ENCODE results near the gene CYTL1. TPM values are rescaled to one million over a fixed set of nuclear protein-coding genes. Genes with fewer than 3 reads are reported as not detected.

CYTL1 gene
- total and polyA plus RNA-seq, 10 donors = 0.22 to 1.4 (median 1.1) TPM; not detected in 3

- TF ChIP-seq POLR2A (IDR thresholded peaks at IDR 0.05) (no peak), POLR2AphosphoS5 (IDR thresholded peaks at IDR 0.05) (no peak), CTCF (IDR thresholded peaks at IDR 0.05 in 8 of 11, conservative IDR thresholded peaks at IDR 0.05 in 3 of 11) (no peak)
- intact Hi-C loops (cut with DNase I; ENCODE audit: low total_unique reads) = no loop called here
- H3K4me3 ChIP-seq = no peak overlapping the region
- DNase-seq = no peak
- peaks cover 2 to 58% (median 20%) of the 10 kb centered on the region in 7 donors for H3K27me3 ChIP-seq (replicated peaks in 1 of 7)
- H3K27ac ChIP-seq = no peak overlapping the region
- H3K9me3 ChIP-seq = peaks cover 0 to 8% (median 0%) of the 10 kb centered on the region in 8 donors
- peaks cover 0 to 14% (median 7%) of the 10 kb centered on the region in 6 donors for H3K4me1 ChIP-seq
- no peaks in the 10 kb centered on the region for H3K36me3 ChIP-seq
- WGBS, 5 donors = 23 to 28% (median 28%) methylated on average over 6 of the region's 6 CpGs
Observed at GRCh38 chr4:5018603-5019002, 655 bp downstream of the CYTL1 start.

- Histone ChIP-seq H3K4me3 (no peak overlapping the region), H3K27ac (no peak overlapping the region), H3K4me1 (peaks cover 0 to 14% (median 7%) of the 10 kb centered on the region in 6 donors), H3K9me3 (peaks cover 0 to 6% (median 0%) of the 10 kb centered on the region in 8 donors), H3K36me3 (no peaks in the 10 kb centered on the region), H3K27me3 (replicated peaks in 1 of 7) (peaks cover 2 to 58% (median 20%) of the 10 kb centered on the region in 7 donors)
- TF ChIP-seq POLR2A (IDR thresholded peaks at IDR 0.05) = no peak
- no peak for TF ChIP-seq CTCF (IDR thresholded peaks at IDR 0.05 in 8 of 11, conservative IDR thresholded peaks at IDR 0.05 in 3 of 11)
- TF ChIP-seq POLR2AphosphoS5 (IDR thresholded peaks at IDR 0.05) = no peak
- WGBS, 5 donors = 20 to 36% (median 25%) methylated on average over 2 of the region's 2 CpGs
- intact Hi-C loops (cut with DNase I; ENCODE audit: low total_unique reads) = no loop called here
- DNase-seq = no peak
Observed at GRCh38 chr4:5018096-5018495, 1.2 kb downstream of the CYTL1 start.

- TF ChIP-seq POLR2A (IDR thresholded peaks at IDR 0.05) (no peak), POLR2AphosphoS5 (IDR thresholded peaks at IDR 0.05) (no peak), CTCF (IDR thresholded peaks at IDR 0.05 in 8 of 11, conservative IDR thresholded peaks at IDR 0.05 in 3 of 11) (no peak)
- no peaks in the 10 kb centered on the region for H3K36me3 ChIP-seq
- peaks cover 2 to 46% (median 11%) of the 10 kb centered on the region in 7 donors for H3K27me3 ChIP-seq (replicated peaks in 1 of 7)
- DNase-seq = no peak
- H3K9me3 ChIP-seq = no peaks in the 10 kb centered on the region
- no peak overlapping the region for H3K4me3 ChIP-seq
- no peak overlapping the region for H3K27ac ChIP-seq
- 50 to 75% (median 68%) methylated on average over 7 of the region's 7 CpGs for WGBS, 5 donors
- H3K4me1 ChIP-seq = peaks cover 0 to 8% (median 3%) of the 10 kb centered on the region in 6 donors
- intact Hi-C loops (cut with DNase I; ENCODE audit: low total_unique reads) = no loop called here
Observed at GRCh38 chr4:5014007-5014682, 5.1 kb downstream of the CYTL1 start.

- Histone ChIP-seq H3K36me3 (no peaks in the 10 kb centered on the region), H3K27me3 (replicated peaks in 1 of 7) (peaks cover 0 to 39% (median 9%) of the 10 kb centered on the region in 7 donors), H3K27ac (no peak overlapping the region), H3K9me3 (no peaks in the 10 kb centered on the region), H3K4me1 (no peaks in the 10 kb centered on the region), H3K4me3 (no peak overlapping the region)
- TF ChIP-seq CTCF (IDR thresholded peaks at IDR 0.05 in 8 of 11, conservative IDR thresholded peaks at IDR 0.05 in 3 of 11) (no peak), POLR2AphosphoS5 (IDR thresholded peaks at IDR 0.05) (no peak), POLR2A (IDR thresholded peaks at IDR 0.05) (no peak)
- 52 to 100% (median 81%) methylated on average over 2 of the region's 2 CpGs for WGBS, 5 donors
- intact Hi-C loops (cut with DNase I; ENCODE audit: low total_unique reads) = no loop called here
- no peak for DNase-seq
Observed at GRCh38 chr4:5012958-5013357, 6.3 kb downstream of the CYTL1 start.
